HG03066 (cell line): ENCODE data around the gene CHSY1.

Experiments
- ATAC-seq: cut with Tn5 transposase; IDR thresholded peaks from one replicate; pipeline ENCODE4 v1.9.1; 2021; ENCODE audit warnings: low read depth; ENCODE audit not compliant: unreplicated experiment

Gene CHSY1

DNA sequence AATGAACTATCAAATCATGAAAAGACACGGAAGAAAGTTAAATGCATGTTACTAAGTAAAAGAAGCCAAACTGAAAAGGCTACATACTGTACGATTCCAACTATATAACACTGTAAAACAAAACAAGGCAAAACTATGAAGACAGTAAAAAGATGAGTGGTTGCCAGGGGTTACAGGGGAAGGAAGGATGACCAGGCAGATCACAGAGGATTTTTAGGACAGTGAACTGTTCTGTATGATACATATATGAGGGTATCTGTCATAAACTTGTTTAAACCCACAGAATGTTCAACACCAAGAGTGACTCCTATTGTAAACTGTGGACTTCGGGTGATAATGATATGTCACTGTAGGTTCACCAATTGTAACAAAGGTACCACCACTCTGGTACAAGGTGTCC lies 60.6 kb downstream of the CHSY1 start:
- no peak for ATAC-seq

DNA sequence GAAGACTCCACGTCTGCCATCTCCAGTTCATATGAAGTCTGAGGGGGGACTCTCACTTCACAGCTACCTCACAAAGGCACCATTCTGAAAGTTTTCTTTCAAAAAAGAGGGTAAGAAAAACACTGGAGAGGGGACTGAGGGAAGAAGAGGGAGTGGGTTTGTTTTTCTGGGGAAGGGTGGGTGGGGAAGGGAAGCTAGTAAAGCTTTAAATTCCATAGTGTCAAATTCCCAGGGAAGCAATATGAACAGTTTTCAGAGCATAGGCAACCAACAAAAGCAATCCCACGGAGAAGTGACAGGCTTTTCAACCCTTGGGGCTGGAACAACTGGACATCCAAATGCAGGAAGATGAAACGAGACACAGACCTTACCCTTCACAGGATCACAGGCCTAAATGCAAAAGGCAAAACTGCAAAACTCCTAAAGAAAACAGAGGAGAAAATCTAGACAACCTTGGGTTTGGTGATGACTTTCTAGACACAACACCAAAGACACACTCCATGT lies 61.7 kb downstream of the CHSY1 start:
- no peak for ATAC-seq

DNA sequence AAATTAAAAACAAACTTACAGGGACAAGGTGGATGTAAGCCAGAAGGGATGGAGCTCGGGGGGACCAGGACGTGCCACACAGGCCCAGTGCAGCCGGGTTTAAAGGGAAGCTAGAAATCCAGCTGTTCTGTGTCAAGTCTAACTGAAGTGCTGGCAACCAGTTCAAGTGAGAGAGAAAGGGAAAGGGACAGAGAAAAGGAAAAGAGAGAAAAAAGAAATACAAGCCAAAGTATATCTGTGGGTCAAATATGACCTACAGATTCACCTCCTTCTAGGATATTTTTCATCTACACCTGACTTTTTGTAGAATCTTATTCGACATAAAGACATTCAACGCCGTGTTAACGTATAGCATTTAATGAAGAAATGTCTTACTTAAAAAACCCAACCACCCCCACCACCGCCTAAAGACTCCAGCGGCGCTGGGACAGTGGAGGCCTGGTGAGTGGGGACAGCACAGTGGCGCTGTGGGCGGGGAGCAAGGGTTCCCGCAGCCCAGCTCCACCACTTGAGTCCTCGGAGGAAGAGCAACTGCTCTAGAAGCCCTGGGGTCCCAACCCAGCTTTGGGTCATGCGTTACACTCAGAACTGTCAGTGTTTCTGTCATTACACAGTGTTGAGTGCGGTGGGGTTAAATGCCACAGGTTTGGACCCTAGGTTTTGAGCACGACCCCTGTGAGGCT lies 62.3 kb downstream of the CHSY1 start:
- ATAC-seq = no peak

DNA sequence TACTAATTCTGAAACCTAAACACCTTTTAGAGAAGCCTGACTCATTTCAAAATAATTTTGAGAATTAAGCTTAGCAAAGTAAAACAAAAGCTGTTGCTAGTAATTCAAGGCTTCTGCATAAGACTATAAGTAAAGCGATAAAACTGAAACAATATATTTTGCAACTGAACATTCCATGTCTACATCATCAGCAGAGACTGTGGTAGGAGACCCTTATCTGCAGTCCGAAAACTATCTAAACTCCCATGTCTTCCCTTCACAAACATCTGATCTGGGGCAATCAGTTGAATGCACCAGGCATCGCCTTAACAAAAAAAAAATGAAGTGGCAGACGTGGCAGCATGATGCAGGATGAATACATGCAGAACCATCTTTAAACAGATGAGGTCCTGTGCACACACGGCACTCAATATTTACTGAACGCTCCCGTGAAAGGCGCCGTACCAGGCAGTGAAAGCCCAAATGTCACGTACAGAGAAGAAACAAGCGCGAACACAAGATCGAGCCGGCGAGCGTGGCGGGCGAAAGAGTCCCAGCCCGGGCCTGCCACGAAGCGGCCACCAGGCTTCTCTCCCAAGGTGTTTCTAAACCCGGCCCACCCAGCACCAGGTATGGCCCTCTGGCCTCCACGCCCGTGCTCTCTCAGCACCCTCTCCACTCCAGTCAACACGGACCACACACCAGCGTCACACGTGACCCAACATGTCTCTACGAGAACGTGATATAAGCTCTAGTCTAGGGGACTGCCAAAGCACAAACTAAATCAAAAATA lies 63.0 kb downstream of the CHSY1 start:
- ATAC-seq = peak; percentile 59

DNA sequence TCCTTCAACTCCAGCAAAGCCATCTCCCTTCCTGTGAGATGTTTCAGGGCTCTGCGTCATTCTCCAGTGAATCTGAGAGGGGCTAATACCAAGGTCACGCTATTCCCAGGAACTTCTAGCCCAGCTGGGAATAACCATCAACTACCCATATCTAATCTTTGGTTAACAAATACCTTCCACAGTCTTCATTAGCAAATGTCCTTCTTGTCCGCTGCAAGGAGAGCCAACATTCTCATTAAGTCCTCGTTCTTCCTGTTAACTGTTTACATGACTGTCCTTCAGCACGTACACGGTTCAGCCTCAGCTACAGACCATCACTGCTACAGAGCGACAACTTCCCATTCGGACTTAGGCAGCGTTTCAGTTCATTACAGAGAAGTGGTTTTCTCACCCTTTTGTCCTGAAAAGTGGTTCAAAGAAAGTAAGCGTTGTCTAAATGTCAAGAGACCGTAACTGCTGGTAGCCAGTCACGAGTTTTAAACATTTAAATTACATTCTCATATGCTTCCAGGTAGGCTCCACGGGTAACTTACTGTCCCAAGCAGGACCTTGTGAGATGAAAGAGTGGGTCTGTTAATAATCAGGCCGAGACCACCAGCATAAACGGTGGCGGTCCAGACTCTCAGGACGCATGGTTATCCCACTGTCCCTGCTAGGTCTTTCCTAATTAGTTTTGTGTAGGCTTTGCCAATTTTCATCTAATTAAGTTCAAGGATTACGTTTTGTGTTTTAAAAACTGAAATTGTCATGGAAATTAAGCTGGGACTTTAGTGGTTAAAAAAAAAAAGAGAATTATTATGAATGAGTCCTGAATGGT lies 63.8 kb downstream of the CHSY1 start:
- ATAC-seq = peak; percentile 84

DNA sequence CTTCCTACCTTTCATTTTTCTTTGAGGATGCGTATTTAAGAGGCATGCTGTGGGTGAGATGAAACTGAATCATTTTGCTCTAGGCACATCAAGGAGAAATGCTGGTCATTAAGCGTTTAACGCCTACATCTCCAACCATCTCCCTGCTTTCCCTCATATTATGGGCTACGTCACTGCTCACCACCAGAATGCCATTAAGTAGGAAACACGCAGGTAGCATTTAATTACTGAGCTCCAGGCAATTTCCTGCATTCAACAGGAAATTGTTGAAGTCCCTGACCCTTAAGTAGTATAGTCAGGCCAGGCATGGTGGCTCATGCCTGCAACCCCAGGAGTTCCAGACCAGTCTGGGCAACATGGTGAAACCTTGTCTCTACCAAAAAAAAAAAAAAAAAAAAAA lies 66.1 kb downstream of the CHSY1 start:
- ATAC-seq = no peak

DNA sequence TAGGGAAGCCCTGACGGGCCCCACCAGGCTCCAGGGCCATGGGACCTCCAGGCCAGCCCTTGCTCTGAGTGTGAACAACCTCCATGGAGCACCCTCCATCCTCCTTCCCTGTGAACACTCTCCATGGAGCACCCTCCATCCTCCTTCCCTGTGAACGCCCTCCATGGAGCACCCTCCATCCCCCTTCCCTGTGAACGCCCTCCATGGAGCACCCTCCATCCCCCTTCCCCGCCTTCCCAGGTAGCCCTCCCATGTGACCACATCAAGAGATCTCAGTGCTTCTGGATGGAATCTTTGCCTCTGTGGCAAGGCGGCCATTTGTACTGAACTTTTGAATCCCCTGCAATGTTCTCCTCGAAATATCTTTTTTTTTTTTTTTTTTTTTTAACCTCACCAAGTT lies 66.5 kb downstream of the CHSY1 start:
- ATAC-seq = no peak

DNA sequence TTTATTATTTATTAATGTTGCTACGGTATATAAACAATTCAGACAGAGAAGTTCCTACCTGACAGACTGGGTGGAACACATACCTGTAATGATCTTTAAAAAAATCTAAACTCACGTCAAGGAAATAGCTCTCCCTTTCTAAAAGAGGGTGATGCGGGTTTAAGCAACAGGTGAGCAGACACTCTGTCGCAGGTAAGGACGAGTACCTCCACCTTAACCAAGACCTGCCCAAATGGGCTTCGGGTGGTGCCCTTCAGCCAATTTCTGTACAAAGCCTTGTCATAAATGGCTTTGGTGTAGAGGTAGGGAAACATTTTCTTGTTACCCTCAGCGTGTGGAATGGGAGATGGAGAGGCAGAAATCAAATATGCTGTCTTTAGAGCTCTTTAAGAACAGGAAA lies 67.0 kb downstream of the CHSY1 start:
- no peak for ATAC-seq

DNA sequence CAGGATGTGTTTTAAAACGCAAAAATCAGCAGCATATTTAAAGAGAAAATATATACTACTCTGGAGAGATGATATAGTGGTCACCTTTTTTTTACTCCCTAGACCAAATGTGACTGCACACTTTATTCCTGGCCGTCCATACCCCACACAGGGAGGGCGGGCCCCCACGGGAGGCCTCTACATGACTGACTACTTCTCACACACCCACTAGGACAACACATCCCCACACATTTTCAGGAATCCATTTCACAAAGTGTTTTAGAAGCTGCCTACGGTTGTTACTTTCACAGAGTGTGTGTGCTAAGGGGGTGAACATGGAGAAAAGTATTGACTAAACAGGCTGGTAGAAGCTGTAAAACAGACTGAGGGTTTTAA lies 67.9 kb downstream of the CHSY1 start:
- no peak for ATAC-seq

DNA sequence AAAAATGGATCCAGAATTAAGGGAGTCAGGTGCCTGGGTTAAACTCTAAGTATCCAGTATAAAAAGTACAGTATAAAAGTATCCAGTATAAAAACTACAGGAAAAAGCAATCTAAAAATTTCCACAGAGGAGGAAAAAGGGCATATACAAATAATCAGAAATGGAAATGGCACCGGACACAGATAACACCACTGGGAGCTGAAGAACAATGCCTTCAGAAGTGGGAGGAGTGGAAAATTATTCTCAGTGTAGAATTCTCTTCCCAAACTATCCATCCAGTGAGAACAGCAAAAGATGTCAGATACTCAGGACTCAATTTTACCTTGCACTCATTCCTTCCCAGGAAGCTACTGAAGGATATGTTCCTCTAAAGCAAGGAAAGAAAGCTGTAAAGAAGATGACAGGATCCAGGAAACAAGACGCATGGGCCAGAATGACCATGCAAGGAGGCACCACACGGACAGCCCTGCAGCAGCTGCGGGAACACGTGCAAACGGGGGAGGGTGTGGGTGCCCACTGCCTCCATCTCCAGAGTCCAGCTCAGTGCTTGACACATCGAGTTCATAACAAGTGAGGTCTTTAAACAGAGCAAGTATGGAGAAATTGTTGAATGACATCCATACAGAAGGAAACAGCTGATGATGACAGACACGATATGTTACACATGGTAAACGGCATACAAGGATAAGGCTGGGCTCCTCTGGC lies 68.5 kb downstream of the CHSY1 start:
- ATAC-seq = no peak

DNA sequence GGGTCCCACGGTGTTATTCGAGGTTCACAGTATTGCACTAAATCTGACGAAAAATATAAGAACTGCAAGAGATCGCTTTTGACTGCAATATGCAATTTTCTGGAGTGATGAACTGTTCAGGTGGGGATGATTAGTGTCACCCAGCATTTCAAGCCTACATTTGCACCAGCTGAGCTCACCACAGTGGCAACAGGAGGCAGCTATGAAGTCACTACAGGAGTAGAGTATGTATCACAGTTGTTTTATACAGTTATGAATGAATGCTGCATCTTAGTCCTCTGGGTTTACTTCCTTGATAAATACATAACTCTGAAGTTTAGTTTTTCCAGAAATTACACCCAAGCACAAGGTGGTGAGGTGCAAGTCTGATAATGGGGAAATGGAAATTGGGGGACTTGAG lies 69.6 kb downstream of the CHSY1 start:
- no peak for ATAC-seq

DNA sequence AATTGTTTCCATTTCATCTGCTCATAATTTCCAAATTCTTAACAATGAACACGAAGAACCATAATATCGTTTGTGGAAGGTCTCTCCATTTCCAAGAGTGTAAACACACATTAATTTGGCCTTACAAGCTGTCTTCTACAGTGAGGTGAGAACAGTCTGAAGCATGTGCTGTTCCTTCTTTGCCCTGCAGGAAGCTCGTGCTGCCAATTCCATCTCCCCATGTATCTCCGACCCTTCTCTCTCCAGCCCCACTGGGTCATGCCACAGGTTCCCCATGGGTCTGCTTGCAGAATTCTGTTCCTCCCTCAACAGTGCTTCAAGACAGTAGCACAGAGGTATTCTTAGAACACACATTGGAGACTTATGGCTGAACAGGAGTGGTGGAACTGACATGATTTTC lies 70.5 kb downstream of the CHSY1 start:
- ATAC-seq = no peak

DNA sequence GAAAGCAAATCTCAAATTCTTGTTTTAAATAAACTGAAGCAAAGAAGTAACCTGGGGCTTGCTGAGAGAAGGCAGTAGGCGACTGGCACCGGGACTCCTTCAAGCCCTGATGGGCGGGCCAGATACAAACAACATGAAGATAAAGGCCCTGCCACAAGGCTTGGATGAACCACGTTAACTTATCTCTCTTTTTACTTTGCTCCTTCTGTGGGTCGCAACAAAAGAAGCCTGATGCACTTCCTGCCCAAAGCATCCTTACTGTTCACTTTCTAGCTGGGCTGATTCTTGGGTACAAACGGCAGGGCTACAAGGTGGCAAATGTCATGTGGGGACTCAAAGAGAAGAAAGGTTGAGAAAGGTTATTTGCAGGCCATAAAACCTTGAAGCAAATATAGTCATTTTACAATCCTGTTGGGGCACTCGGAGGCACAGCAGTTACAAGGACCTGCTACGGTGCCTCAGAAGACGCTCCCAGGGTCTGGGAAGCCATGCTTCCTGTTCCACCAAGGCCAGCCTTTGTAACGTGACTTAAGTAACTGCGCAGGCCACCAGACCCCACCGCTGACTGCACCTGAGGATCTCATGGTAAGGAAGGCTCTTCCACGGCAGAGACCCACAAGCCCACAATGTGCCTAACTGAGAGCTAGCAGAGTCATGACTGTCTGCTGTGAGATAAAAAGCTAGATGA lies 71.1 kb downstream of the CHSY1 start:
- ATAC-seq = no peak

DNA sequence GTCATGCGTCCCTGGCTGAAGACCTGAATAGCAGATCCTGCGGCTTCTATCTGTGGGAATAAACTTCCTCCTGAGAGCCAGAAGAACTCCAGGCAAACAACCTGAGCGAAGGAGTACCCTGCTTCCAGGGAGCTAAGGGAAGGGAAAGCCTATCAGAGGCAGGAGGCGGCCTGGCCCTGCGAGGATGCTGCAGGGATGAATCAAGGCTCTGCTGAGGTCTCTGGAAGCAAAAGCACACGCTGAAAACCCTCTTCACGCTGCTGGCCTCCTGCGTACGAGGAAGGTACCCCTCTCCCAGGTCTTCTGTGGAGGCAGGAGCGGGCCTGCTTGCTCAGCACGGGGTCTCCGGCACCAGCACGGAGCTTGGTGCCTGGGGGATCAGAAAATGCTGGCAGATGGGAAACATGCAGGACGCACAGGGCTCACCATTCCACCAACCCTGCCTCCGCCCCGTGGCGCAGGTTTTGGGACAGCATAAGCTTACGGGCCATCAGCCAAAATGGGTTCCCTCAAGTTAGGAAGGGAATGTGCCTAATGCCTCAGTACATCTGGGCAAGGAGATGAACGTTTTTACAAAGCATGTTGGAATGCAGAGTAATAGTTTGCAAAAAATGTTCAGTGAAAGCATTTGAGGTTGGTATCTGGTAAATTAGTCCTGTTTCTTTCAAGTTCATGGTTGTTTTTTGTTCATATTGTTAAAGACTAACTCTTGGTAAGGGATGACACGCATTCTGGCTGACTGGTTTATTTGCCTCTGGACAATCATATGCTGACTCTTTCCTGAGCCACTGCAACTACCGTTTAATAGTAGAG lies 72.3 kb downstream of the CHSY1 start:
- no peak for ATAC-seq

DNA sequence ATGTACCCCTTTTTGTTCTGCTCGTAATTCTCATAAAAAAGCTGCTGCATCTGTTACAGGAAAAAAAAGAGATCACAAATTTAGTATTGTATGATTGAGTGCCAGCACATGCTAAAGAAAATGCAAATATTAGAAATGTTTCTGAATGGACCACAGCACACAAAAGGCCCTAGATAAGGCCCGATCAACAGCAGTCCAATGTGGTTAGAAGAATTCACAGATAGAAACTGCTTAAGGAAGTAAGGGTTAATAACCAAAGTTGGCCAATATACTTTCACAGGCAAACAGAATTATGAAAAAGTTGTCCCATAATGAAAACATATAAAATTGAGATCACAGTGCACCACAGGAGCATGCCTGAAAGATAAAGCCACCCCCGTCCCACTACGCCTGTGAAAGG lies 72.9 kb downstream of the CHSY1 start:
- ATAC-seq = no peak

DNA sequence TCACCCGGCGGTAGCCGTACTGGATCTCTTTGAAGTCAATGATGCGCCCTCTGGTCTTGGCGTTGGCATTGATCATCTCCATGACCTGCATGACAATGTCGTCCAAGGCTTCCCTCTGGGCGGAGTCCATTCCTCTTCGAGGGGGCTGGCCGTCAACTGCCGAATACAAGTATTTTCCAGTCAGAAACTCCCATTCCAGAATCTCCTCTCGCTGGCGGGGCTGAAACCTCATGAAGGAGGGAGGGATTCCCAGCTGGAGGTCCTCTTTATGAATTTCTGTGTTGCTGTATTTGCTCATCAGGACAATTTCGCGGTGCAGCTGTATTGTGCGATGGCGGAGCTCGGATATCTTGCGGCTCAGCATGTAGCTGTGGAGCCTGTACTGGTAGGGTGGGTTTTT lies 73.4 kb downstream of the CHSY1 start:
- ATAC-seq = no peak

DNA sequence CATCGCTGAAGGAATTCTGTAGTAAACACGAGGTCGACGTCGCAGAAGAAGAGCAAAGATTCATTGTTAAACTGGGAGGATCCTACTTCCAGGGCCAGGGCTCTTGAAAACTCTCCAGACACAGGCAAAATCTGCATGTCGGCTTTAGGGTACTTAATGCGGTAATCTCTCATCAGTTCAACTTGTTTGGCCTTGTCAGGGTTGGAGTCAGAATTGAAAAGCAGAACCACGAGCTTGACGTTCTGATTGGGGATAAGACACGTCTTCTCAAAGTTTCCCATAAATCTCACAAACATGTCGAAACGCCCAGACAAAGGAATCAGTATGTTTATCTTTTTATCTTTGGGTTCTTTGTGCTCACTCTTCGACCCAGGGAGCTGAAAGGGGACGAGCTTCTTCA lies 74.0 kb downstream of the CHSY1 start:
- no peak for ATAC-seq

DNA sequence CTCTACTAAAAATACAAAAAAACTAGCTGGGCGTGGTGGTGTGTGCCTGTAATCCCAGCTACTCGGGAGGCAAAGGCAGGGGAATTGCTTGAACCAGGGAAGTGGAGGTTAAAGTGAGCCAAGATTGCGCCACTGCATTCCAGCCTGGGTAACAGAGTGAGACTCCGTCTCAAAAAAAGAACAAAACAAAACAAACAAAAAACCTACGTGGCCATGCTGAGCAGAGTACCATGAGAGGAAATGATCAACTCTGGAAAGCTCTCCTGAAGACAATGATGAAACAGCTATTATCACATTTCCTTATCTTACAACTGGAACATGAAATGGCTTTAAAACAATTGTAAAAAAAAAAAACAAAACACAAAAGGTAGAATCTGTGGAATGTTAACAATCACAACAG lies 75.2 kb downstream of the CHSY1 start:
- ATAC-seq = no peak

DNA sequence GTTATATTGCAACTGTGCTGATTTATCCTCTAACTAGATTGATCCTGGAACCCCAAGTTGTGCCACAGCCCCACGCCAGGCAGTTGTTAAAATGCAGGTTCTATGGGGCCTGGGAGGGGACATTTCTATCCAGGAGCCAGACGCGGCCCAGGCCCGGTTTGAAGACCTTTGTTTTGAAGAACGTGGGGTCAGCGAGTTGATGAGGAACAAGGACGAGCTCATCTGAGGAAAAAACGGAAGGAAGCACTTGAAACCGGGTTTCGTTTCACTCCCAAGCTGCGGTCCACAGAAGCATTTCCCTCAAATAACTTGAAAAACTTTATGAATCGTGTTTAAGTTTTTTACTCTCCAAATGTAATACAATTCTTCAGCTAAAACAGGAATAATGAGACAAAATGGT lies 76.4 kb downstream of the CHSY1 start:
- no peak for ATAC-seq
